SK-N-MC (cell line): ENCODE measurements around the gene ZBTB49.

ENCODE experiments used
- DNase-seq: peaks from one replicate; pipeline ENCODE4 v3.0.0-alpha.2; 2011; ENCODE audit warnings: low read depth, low spot score
- H3K27ac ChIP-seq: fragments of 200-600 bp; sonication (generic); 2 replicates; pipeline ENCODE4 v1.5.1; 2016; ENCODE audit warnings: mixed run types
- H3K36me3 ChIP-seq: fragments of 200-600 bp; sonication (generic); 2 replicates; pipeline ENCODE4 v1.6.1; 2017; ENCODE audit warnings: antibody characterized with exemption, low read length, mixed read lengths; ENCODE audit not compliant: insufficient read depth
- H3K4me3 ChIP-seq: fragments of 200-600 bp; sonication (generic); 2 replicates; pipeline ENCODE4 v1.5.1; 2016
- H3K9ac ChIP-seq: fragments of 200-600 bp; sonication (generic); 2 replicates; pipeline ENCODE4 v1.8.0; 2017; ENCODE audit warnings: mixed run types, mixed read lengths; ENCODE audit not compliant: insufficient read length
- H3K9me3 ChIP-seq: fragments of 200-600 bp; sonication (generic); 2 replicates; pipeline ENCODE4 v1.6.1; 2017; ENCODE audit warnings: low read depth, mild to moderate bottlenecking, antibody characterized with exemption, low read length, moderate library complexity, mixed read lengths
- EZH2 ChIP-seq: fragments of 200-600 bp; sonication (generic); IDR thresholded peaks from one replicate; pipeline ENCODE4 v1.6.1; 2017; ENCODE audit warnings: antibody characterized with exemption
- FOXP2 ChIP-seq: optimal IDR thresholded peaks from 2 replicates; pipeline ENCODE3; 2011; ENCODE audit warnings: mild to moderate bottlenecking, moderate library complexity; ENCODE audit not compliant: insufficient read depth; ENCODE audit errors: extremely low read length, control extremely low read depth
- POLR2AphosphoS5 ChIP-seq: IDR thresholded peaks from 2 replicates; pipeline ENCODE4 v1.6.1; 2012; ENCODE audit warnings: mild to moderate bottlenecking, low read depth, low read length, borderline replicate concordance

The ZBTB49 gene

DNA sequence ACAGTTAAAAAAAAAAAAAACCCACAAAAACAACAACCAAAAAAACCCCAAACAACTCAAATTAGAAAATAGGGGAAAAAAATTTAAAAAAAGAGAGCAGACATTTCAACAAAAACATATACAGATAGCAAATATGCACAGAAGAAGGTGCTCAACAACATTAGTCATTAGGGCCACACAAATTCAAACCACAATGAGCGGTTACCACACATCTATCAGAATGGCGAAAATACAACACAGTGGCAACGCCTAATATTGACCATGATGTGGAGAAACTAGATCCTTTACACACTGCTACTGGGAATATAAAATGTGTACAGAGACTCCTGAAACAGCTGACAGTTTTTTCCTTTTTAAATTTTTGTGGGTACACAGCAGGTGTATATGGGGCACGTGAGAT lies 19.5 kb upstream of the ZBTB49 start:
- H3K27ac ChIP-seq = no peak overlapping the region
- no peak overlapping the region for H3K4me3 ChIP-seq
- no peaks in the 10 kb centered on the region for H3K9me3 ChIP-seq
- DNase-seq = no peak
- peaks cover 72% of the 10 kb centered on the region for H3K36me3 ChIP-seq
- no peak for TF ChIP-seq FOXP2
- no peak for TF ChIP-seq POLR2AphosphoS5
- no peak for TF ChIP-seq EZH2
- no peak overlapping the region for H3K9ac ChIP-seq

DNA sequence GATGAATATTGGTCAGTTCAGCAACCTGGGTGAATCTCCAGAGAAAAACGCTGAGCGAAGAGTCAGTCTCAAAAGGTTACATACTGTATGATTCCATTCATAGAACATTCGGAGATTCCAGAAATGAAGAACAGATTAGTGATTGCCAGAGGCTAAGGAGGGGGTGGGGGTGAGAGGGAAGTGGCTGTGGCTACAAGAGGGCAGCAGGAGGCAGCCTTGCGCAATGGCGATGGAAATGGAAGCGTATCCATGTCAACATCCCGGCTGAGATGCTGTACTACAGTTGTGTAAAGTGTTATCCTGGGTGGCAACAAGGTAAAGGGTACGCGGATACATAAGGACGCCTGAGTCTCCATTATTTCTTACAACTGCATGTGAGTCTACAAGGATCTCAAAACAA lies 18.1 kb upstream of the ZBTB49 start:
- no peak overlapping the region for H3K4me3 ChIP-seq
- no peak overlapping the region for H3K27ac ChIP-seq
- TF ChIP-seq POLR2AphosphoS5 = no peak
- no peak for TF ChIP-seq EZH2
- no peak for TF ChIP-seq FOXP2
- H3K36me3 ChIP-seq = peaks cover 73% of the 10 kb centered on the region
- no peak for DNase-seq
- no peak overlapping the region for H3K9ac ChIP-seq
- H3K9me3 ChIP-seq = no peaks in the 10 kb centered on the region

DNA sequence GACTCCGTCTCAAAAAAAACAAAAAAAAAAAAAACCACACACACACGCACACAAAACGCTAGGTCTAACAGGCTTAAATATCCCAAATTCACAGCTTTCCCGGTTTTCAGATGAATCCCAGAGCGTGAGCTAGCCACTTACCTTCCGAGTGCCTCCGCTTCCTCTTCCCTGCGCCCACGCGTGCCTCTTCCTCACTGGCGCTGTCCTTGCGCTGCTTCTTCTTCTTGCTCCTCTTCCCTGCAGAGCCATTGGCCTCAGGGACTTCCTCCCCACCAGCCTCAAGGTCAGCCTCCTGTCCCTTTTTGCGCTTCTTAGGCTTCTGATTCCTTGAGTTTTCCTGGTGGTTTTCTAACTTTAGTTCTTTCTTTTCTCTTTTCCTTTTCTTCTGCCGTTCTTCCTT lies 15.8 kb upstream of the ZBTB49 start:
- no peaks in the 10 kb centered on the region for H3K9me3 ChIP-seq
- DNase-seq = no peak
- no peak overlapping the region for H3K9ac ChIP-seq
- no peak overlapping the region for H3K27ac ChIP-seq
- H3K4me3 ChIP-seq = no peak overlapping the region
- peaks cover 81% of the 10 kb centered on the region for H3K36me3 ChIP-seq
- TF ChIP-seq POLR2AphosphoS5 = no peak
- no peak for TF ChIP-seq FOXP2
- no peak for TF ChIP-seq EZH2

DNA sequence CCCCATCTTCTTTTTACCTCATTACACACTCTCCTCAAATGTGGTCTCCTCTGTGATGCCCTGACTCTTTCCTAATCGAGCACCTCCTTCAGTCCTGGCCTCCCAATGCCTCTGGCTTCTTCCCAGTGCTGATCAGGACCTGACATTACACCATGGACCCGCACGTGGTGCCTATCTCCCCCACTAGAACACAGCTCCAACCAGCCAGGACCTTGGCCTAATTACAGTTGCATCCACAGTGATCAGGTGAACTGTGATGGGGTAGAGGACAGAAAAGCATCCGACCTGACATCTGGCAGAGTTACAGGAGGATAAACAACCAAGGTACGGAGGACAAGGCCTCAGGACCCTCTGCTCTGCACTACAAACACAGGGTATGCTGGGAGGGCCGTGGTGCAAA lies 12.5 kb upstream of the ZBTB49 start:
- H3K36me3 ChIP-seq = peaks cover 84% of the 10 kb centered on the region
- no peak for DNase-seq
- H3K4me3 ChIP-seq = no peak overlapping the region
- no peaks in the 10 kb centered on the region for H3K9me3 ChIP-seq
- no peak overlapping the region for H3K9ac ChIP-seq
- no peak for TF ChIP-seq POLR2AphosphoS5
- TF ChIP-seq EZH2 = no peak
- no peak for TF ChIP-seq FOXP2
- H3K27ac ChIP-seq = no peak overlapping the region

DNA sequence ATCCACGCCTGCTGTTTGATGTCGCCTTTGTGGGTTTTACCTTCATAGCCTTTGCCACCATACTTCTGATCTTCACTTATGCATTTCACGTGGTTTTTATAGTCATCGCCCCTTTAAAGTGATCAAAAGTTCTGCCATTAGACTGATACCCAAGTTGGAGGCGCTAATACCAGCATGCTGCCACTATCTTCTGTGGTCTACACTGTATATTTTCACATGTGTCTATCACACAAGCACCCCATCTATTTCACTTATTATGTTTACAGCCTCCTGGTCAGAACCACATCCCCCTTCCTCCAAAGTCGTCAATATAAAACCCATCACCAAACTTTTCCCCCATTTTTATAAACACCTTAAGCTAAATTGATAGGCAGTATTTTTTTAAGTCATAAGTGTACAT lies 8.3 kb upstream of the ZBTB49 start:
- no peak for DNase-seq
- TF ChIP-seq POLR2AphosphoS5 (no peak), EZH2 (no peak)
- Histone ChIP-seq H3K27ac (no peak overlapping the region), H3K9me3 (no peaks in the 10 kb centered on the region), H3K36me3 (peaks cover 88% of the 10 kb centered on the region), H3K4me3 (no peak overlapping the region), H3K9ac (no peak overlapping the region)

DNA sequence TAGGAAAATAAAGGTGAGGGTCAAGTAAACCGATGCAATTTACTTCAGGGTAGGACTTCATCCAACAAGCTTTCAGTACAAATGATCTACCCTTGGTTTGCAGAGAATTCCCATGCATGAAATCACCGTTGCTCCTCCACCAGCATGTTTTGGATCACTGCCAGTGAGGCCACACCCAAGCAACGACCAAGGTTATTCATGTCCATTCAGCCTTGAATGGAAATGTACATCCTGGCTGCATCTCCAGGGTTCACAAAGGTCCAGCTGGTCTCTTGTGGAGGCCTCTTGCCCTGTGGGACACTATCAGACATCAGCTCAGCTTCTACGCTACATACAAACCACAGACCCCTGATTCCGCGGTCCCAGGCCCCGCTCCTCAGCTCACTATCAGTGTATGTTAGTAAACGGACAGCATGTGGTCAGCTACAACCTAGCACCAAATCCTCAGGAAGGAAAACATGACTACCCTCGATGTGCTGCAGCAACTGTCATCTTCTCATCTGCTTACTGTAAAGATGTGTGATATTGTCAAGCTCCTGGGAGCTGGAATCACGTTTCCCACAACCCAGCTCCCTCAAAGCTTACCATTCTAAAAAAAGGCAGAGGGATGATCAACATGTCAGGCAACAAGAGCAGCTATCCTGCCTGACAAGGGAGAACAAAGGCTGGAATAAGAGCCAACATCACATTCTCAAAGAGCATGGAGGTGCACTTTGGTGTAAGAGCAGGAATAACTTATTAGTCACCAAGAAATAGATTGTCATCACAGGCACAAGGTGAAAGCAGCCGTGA lies 5.0 kb upstream of the ZBTB49 start:
- H3K9ac ChIP-seq = no peak overlapping the region
- no peak overlapping the region for H3K27ac ChIP-seq
- H3K9me3 ChIP-seq = no peaks in the 10 kb centered on the region
- no peak for DNase-seq
- peaks cover 66% of the 10 kb centered on the region for H3K36me3 ChIP-seq
- TF ChIP-seq FOXP2 (no peak), EZH2 (no peak), POLR2AphosphoS5 (no peak)
- H3K4me3 ChIP-seq = no peak overlapping the region

DNA sequence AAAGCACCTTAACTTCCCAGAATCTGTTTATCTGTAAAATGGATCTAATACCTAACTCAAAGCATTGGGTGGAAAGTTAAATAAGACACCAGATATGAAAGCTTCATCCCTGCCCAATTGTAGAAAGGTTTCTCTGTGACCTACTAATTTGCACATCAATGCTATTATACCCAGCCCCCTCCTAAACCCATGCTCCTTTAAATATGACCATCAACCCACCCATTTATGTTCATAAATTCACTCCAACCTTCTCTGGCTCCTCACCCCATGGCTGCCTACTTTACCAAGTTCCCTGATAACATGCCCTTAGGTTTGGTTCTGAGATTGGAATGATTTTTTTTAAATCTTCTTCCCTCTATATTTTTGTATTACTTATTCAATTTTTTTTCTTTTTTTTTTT lies 2.0 kb upstream of the ZBTB49 start:
- Histone ChIP-seq H3K27ac (no peak overlapping the region), H3K9ac (no peak overlapping the region), H3K9me3 (no peaks in the 10 kb centered on the region), H3K36me3 (peaks cover 37% of the 10 kb centered on the region), H3K4me3 (no peak overlapping the region)
- TF ChIP-seq POLR2AphosphoS5 (no peak), EZH2 (no peak), FOXP2 (no peak)
- no peak for DNase-seq

DNA sequence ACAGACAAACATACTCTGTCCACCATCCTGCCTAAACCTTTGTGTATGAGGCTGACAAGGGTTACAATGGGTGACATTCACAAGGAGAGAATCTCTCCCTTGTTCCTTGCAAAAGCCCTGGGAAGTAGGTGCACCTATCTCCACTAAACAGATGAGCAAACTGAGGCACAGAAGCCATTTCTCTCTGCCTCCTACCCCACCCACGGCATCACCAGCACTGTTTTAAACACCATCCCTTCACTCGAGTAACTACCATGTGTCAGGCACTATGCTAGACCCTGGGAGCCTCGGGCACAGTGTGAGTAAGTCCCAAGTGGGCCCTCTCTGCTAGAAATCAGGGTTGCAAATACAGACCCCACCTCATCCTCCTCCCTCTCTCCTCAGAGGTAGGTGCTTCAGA lies 996 bp upstream of the ZBTB49 start:
- peak overlapping the region; percentile 97 for H3K9ac ChIP-seq
- peaks cover 29% of the 10 kb centered on the region for H3K36me3 ChIP-seq
- H3K27ac ChIP-seq = no peak overlapping the region
- H3K4me3 ChIP-seq = peak overlapping the region; percentile 99
- DNase-seq = no peak
- no peak for TF ChIP-seq EZH2
- TF ChIP-seq POLR2AphosphoS5 = no peak
- TF ChIP-seq FOXP2 = no peak
- H3K9me3 ChIP-seq = no peaks in the 10 kb centered on the region

DNA sequence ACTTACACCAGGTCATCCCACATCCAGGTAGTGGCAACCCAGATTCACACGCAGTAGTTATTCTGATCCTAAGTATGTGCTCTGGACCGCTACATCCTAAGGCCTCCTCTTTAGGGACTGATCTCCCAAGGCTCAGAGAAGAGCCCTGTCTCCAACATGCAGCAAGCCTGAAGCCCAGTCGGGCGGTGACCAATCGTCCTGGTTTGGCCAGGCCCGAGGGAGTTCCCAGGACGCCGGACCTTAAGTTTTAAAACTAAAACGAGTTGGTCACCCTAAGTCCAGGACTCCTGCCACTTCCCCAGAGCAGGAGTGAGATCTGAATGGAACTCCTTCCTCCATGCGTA lies 482 bp upstream of the ZBTB49 start:
- Histone ChIP-seq H3K9me3 (no peaks in the 10 kb centered on the region), H3K9ac (peak overlapping the region; percentile 97), H3K27ac (no peak overlapping the region), H3K4me3 (peak overlapping the region; percentile 99), H3K36me3 (peaks cover 25% of the 10 kb centered on the region)
- no peak for TF ChIP-seq EZH2
- TF ChIP-seq FOXP2 = no peak
- TF ChIP-seq POLR2AphosphoS5 = no peak
- DNase-seq = no peak
